Retinal pigment epithelial cell (primary cell): ENCODE results near the gene SLC19A3.

Source experiments
- DNase-seq: peaks from one replicate; pipeline ENCODE4 v3.0.0-alpha.2; 2010; ENCODE audit warnings: low read depth
- H3K4me3 ChIP-seq: 2 replicates; pipeline ENCODE4 v1.5.1; 2011; ENCODE audit warnings: mild to moderate bottlenecking, low read length, control low read depth, moderate library complexity
- CTCF ChIP-seq: conservative IDR thresholded peaks from 2 replicates; pipeline ENCODE4 v1.5.1; 2011; ENCODE audit warnings: low read depth, low read length, control low read depth, inconsistent platforms

SLC19A3 gene

GRCh38 chr2:227716501-227716900 is 1.3 kb downstream of the SLC19A3 start:
- no peak for DNase-seq
- H3K4me3 ChIP-seq: no peak overlapping the region
- no peak for TF ChIP-seq CTCF

GRCh38 chr2:227713291-227713690 is 4.5 kb downstream of the SLC19A3 start:
- DNase-seq: no peak
- TF ChIP-seq CTCF: no peak
- no peak overlapping the region for H3K4me3 ChIP-seq

GRCh38 chr2:227710986-227711385 is 6.8 kb downstream of the SLC19A3 start:
- TF ChIP-seq CTCF: no peak
- no peak overlapping the region for H3K4me3 ChIP-seq
- no peak for DNase-seq

GRCh38 chr2:227707390-227707789 is 10.4 kb downstream of the SLC19A3 start:
- H3K4me3 ChIP-seq: no peak overlapping the region
- TF ChIP-seq CTCF: no peak
- no peak for DNase-seq

- no peak for DNase-seq
- TF ChIP-seq CTCF: no peak
- no peak overlapping the region for H3K4me3 ChIP-seq
Measured at GRCh38 chr2:227706859-227707258, 11.0 kb downstream of the SLC19A3 start.

- no peak for DNase-seq
- H3K4me3 ChIP-seq: no peak overlapping the region
- no peak for TF ChIP-seq CTCF
Measured at GRCh38 chr2:227703961-227704360, 13.9 kb downstream of the SLC19A3 start.

GRCh38 chr2:227703280-227703732 is 14.5 kb downstream of the SLC19A3 start:
- TF ChIP-seq CTCF: no peak
- H3K4me3 ChIP-seq: no peak overlapping the region
- no peak for DNase-seq
